ENCODE data around the gene MSLN.

GRCh38 chr16:777826-778225 lies 17.3 kb downstream of the MSLN start:
- no peak for TF ChIP-seq CTCF (optimal IDR thresholded peaks at IDR 0.05 in 1 of 3, IDR thresholded peaks at IDR 0.05 in 1 of 3, conservative IDR thresholded peaks at IDR 0.05 in 1 of 3; ENCODE audit: extremely low read depth in 1 of 3, insufficient read depth in 2 of 3, low read length in 3 of 3)
- no peak for TF ChIP-seq EZH2 (IDR thresholded peaks at IDR 0.05; ENCODE audit: low read length)
